ENCODE results near the gene EPG5.
A peak's percentile ranks its signal among the peaks of the same experiment; 100 is the strongest.
"Not testable (repeated sequence)": the region's sequence is repeated elsewhere in the genome, so short reads cannot be mapped to it uniquely, and the experiment has no call there.

The EPG5 gene

DNA sequence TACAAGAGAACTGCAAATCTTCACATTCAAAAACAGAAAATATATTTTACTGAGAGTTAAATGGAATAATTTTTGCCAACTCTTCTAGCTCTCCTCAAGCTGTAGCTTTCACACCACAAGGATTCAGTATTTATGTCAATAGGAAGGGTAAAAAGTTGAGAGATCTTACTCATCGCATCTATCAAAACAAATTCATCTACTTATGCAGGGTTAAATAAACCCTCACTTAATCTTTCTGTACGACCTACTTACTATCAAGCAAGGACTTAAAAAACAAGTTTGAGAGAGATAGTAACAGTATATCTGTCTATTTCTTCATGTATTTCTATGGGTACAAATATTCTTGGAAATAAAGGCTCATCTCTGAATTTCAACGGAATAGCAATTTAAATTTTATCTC, 106.2 kb downstream of the EPG5 start:
- DNase-seq, result no peak

DNA sequence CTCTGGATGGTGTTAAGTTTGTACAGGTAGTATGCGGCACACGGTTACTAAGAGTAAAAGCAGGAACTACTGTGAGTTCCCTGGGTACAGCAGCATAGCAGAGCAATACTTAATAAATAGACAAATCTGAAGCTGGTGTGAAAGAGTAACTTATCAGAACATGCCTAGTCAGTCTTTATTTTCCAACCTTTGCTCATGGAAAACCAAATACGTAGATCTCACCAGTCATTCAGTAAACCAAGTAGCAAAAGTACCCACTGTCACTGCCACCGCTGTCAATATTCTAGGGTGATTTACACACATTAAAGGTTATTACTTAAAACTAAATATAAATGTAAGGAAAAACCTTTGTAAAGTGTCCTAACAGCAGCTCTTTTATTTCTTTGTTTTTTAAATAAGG, 106.6 kb downstream of the EPG5 start:
- no peak for DNase-seq

DNA sequence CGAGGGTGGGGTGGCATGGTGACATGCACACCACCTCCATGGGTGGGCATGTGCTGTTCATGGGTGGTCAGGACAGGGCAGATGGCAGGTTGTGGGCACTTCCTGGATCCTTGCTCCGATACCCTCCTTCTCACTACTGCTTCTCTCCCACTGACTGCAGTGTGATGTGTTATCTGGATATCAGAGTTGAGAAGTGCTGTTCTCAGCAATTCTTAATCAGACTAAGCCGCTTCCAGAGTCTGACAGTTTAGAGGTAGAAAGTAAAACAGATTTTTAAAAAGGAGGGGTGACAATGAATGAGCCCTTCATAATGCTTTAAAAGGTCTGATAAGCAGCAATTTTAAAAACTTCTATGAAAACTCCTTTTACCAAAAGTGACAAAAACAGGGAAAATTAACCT, 107.8 kb downstream of the EPG5 start:
- no peak for DNase-seq

DNA sequence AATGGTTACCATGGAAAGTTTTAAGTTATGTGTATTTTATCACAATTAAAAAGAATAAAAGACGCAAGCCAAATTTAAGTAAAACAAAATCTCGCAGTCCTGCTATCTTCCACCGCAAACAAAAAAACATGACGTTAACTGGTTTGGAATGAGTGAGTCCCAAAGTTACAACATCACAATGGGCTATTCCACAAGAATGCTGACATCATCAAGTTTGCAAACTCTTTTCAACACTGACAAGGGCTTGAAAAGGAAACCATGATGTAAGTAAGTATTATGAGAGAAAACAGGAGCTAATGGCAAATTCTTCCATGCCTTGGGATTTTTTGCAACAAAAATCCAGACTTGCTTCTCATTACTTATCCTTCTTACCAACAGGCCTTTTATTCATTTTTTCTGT, 110.6 kb downstream of the EPG5 start:
- no peak for DNase-seq

DNA sequence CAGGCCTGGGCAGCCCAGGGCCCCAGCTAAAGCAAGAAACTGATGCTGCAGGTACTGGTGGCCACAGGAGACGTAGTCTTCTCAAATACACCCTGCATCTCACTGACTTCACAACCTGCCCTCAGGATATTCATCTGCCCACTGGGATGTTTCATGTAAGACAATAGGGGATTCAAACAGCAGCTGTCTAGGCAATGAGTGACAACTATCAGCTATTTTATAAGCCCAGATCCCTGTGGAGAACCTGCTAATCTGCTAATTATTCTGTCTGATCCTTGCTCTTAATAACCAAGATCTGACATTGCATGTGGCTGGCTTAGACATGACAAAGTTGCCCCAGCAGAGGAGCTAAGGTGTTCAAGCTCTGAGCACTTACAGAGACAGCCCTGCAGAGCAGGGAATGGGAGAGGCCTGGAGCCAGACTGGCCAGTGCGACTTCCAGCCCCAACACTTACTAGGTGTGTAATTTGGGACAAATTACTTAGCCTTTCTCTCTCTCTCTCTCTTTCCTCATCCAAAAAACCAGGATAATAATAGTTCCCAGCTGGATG, 113.0 kb downstream of the EPG5 start:
- no peak for DNase-seq

DNA sequence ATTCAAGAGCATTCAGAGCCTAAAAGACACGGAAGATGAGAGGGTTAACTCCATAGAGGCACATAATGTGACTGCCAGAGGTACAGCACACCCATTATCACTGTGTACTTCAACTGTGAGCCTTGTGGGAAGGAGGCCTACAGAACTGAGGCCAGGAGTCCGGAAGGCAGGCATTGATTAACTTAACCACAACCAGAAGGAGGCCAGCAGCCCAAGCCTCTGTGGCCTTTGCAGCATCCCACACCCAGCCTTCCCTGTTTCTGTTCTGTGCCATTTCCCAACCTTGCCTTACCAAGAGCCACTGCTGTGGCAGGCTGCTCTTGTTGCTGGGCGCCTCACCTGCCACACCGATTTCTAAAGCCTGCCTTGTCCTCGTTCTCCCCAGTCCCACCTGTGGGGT, 114.5 kb downstream of the EPG5 start:
- DNase-seq, result no peak

DNA sequence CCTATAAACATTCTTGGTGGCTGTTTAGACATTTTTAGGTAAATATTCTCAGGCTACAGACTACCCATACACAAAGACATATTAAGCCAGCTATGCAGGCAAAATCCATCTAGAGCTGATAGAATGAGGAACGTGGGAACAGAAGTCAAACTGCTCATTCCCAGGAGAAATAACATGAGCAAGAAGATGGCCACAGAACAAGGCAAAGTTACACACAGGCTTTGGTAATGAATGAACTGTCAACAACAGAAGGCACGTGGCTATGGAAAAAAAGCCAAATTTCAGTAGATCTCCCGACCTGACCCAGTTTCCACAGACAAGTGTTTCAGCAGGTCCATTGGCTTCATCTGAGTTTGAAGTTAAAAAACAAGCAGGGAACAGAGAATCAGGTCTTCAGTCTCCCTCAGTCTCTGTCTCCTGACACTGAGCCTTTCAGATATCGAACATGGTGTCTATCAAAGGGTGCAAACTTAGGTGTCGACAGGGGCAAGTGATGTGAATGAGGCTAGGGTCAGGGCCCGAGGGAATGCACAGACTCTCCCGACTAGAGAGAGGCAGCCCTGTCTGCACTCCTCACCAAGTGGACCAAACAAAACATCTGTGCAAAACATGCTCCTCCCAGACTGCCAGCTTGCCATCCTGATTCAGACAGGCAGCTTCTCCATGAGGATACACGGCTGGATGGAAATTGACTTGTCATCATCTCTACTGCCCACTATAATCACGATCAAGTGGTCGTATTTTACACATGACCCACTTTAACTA, 115.8 kb downstream of the EPG5 start:
- DNase-seq, result no peak

DNA sequence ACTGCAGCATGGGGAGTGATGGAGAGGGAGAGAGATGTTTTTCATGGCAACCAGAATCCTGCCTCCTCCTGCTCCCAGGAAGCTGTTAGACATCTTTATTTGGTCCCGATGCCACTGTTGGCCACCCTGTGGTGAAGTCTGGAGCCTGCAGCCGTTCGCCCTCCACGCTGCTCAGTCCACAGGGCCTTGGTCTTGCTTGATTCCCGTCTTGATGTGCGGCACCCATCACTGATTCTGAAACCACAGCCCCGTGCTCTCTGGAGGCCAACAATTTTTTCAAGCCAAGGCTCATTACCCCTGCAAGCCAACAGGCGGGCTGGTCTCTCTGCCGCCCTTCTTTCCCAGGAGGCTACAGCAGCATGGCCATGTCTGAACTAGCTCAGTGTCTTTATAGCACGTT, 117.1 kb downstream of the EPG5 start:
- peak; percentile 11 for DNase-seq

DNA sequence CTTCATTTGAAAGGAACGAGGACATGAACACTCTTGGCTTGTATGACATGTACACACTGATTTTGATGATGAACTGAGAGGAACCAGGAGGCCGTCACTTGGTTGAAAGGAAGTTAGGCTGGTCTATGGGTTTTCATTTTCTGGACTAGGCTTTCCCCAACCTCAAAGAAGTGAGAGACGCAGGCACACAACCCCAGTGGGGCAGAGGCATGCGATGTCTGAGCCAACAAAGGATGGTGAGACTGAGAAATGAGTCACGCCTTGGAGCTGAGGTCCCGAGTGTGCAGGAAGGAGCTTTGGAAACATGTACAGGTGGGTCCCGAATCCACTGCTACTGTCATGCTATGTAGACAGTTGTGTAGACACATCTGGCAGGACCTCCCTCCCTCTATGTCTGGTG, 117.6 kb downstream of the EPG5 start:
- DNase-seq, result no peak

DNA sequence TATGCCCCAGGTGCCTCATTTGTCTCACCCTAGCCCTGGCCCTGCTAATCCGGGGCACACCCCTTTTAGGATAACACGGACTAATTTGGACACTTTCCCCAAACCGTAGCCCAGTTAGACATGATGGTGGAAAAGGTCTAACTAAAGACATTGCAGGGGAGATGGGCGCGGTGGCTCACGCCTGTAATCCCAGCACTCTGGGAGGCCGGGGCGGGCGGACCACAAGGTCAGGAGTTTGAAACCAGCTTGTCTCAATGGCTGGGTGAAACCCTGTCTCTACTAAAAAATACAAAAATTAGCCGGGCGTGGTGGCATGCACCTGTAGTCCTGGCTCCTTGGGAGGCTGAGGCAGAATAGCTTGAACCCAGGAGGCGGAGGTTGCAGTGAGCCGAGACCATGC, 118.5 kb downstream of the EPG5 start:
- DNase-seq, result not testable (repeated sequence)

DNA sequence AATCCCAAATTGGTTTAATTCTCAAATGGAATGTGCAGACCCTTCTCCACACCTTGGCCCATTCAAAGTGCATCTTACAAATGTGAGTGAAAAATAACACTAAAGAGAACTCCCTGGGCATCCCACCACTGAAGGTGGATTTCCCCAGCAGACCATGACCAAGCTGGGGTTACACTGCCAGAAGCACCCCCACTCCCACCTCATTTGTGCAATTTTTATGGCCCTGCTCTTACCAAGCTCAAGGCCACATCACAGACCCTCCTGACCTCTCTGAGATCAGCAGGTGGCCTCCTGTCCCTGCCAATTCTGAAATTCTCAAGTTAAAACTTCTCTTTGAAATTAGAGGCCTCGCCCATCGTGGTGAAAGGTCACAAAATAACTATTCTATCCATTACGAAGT, 120.0 kb downstream of the EPG5 start:
- DNase-seq, result no peak

DNA sequence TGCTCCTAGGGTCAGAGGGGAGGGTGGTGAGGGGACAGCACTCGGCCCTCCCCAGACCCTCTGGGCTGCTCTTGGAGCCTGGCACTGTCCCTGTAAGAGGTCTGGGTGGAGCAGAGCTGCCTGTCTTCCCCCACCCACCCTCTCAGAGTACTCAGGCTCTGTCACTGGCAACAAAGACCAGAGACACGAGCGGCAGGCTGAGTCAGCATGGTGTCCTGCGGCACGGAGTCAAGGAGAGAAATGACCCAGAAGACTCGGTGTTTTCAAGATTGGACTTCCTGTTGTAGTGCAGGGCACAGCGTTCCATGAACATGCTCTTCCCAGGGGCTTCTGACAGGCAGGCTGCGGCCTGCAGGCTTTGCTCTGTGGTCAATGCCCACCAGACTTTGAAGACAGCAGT, 121.7 kb downstream of the EPG5 start:
- no peak for DNase-seq

DNA sequence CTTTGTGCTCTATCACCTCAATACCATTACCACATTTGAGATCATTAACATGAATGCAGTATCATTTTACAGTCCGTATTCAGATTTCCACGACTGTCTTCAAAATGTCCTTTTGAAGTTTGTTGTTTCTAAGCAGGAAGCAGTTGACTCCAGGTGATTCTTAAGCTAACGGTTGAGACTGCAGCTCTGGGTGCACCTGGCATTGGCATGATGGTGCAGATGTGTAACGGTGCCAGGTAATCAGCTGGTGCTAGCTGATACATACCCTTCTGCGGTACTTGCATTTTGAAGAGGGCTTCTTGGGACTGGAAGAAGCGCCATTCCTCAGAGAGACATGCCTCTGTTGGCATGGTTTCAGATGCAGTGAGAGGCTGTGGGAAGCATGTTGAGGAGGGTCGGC, 122.2 kb downstream of the EPG5 start:
- no peak for DNase-seq

DNA sequence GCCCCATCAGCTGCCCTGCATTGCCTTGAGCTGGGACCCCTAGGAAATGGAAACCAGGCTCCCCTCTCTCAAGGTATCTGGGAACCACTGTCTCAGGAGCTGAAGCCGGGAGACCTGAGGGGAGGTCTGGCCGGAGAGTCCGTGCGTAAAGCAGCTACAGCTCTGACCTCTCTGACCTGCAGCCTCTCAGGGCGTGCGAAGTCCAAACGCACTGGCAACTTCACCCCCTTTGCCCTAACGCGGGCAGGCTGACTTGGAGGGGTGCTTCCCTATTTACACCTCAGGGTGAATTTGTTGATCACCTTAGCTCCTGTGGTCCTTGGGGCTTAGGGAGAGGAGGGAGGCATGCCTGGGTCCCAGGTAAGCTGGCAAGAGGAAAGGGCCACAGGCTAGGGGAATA, 124.1 kb downstream of the EPG5 start:
- no peak for DNase-seq

DNA sequence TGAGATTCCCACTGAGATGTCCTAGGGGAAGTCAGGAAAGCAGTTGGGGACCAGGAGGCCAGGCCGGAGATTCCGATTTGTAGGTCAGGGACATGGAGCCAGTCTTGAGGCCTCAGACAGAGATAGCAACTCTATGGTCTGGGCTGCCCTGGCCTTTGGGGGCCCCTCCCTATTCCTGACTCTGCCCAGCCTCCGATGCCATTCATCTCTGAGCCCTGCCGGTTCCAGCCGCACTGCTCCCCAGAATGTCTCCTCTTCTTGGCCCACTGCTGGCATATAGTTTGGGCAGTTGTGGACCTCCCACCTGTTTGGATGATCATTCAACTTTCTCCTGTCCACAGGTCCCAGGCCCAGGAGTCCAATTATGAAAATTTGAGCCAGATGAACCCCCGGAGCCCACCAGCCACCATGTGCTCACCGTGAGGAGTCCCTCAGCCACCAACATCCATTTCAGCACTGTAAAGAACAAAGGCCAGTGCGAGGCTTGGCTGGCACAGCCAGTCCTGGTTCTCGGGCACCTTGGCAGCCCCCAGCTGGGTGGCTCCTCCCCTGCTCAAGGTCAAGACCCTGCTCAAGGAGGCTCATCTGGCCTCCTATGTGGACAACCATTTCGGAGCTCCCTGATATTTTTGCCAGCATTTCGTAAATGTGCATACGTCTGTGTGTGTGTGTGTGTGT, 125.2 kb downstream of the EPG5 start:
- no peak for DNase-seq

DNA sequence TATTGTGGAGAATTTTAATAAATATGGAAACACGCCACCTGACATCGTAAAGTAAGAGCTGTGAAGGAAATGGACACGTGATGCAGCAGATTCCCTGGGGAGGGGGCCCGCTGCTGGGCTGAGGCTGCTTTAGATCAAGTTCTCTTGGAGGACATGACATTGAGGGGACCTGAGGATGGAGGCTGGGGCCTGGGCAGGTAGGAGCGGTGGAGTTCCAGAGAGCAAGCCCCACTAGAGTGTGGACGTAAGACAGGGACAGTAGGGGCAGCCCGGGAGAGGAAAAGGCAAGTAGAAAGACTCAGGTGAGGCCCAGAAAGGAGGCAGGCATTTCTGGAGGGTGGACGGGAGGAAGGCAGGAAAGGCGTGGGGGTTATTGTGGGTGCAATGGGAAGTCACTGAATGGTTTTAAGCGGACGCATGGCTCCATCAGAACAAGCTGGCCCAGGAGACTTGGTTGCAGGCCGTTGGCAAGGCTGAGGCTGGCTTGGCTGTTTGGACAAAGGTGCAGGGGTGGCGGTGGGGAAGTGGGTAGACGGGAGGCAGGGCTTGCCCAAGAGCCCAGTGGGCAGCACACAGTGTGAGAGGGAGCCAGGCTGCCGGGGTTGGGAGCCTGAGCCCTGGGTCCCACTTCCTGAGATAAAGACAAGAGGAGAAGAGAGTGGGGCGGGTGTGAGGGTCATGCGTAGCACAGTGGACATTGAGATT, 125.9 kb downstream of the EPG5 start:
- DNase-seq, result no peak

DNA sequence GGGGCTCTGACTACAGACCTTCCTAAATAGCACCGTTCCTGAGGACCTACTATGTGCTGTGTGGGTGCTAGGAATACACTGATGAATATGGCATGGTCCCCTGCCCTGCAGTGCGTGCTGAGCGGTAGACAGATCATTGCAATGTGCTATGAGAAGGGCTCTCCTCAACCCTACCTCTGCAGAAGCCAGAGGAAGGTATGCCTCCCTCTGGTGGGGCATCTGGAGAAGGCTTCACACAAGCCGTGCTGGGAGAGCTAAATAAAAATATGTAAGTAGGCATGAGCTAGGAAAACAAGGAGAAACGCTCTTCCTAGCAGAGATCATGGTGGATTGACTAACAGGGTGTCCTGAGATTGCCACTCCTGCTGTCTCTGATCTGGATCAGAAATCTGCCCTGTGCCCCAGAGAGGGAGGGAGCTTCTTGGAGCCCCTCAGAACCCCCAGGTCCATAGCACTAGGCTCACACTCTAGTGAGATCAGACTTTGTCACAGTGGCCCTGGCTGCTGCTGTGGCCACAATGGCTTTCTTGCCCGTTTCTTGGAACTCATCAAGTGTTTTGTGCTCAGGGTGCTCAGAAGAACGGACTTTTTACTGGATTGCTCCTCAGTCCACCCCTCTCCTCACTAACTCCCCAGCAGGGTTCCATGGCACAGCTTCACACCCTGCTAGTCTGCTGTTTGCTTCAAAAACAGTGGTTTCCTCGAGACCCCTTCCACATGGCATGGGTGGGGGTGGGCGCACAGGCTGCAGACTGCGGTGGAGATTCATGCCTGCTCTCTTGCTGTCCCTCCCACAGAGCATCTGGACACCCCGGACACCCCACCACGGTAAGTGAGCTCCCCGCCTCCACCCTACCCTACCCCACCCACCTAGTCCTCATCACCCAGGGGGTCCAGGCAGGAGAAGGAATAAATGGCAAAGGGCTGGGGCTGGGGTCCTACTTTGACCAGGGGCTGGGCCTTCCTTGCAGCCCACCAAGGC, 127.4 kb downstream of the EPG5 start:
- DNase-seq, result peak; percentile 26

DNA sequence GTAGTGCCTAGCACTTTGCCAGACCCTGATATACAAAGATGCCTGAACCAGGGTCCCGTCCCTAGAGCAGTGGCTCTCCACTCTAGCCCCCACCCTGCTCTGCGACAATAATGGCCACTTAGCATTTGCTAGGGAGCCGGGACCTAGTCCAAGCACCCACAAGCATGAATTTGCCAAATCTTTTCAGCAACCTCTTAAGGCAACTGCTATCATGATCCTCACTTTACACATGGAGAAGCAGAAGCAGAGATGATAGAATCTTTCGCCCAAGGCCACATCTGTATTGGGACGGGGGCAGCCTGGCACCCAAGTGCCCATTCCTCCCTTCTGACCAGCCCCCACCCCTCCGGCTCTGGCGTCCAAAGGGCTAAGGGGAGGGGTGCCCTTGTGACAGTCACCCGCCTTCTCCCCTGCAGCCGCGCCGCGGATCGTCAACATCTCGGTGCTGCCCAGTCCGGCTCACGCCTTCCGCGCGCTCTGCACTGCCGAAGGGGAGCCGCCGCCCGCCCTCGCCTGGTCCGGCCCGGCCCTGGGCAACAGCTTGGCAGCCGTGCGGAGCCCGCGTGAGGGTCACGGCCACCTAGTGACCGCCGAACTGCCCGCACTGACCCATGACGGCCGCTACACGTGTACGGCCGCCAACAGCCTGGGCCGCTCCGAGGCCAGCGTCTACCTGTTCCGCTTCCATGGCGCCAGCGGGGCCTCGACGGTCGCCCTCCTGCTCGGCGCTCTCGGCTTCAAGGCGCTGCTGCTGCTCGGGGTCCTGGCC, 128.6 kb downstream of the EPG5 start:
- no peak for DNase-seq

DNA sequence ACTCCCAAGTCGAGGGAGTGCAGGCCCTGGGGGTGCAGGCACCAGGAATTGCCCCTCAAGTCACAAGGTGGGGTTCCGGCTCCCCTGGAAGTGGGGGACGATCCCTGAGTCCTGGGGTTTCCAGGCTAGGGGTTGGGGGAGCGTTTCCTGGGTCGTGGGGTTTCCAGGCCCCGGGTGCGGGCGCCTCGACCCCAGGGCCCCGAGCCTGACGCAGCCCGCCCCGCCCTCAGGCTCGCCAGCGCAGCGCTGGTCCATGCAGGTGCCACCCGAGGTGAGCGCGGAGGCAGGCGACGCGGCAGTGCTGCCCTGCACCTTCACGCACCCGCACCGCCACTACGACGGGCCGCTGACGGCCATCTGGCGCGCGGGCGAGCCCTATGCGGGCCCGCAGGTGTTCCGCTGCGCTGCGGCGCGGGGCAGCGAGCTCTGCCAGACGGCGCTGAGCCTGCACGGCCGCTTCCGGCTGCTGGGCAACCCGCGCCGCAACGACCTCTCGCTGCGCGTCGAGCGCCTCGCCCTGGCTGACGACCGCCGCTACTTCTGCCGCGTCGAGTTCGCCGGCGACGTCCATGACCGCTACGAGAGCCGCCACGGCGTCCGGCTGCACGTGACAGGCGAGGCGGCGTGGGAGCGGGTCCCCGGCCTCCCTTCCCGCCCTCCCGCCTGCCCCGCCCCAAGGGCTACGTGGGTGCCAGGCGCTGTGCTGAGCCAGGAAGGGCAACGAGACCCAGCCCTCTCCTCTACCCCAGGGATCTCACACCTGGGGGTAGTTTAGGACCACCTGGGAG, 129.7 kb downstream of the EPG5 start:
- peak; percentile 44 for DNase-seq

DNA sequence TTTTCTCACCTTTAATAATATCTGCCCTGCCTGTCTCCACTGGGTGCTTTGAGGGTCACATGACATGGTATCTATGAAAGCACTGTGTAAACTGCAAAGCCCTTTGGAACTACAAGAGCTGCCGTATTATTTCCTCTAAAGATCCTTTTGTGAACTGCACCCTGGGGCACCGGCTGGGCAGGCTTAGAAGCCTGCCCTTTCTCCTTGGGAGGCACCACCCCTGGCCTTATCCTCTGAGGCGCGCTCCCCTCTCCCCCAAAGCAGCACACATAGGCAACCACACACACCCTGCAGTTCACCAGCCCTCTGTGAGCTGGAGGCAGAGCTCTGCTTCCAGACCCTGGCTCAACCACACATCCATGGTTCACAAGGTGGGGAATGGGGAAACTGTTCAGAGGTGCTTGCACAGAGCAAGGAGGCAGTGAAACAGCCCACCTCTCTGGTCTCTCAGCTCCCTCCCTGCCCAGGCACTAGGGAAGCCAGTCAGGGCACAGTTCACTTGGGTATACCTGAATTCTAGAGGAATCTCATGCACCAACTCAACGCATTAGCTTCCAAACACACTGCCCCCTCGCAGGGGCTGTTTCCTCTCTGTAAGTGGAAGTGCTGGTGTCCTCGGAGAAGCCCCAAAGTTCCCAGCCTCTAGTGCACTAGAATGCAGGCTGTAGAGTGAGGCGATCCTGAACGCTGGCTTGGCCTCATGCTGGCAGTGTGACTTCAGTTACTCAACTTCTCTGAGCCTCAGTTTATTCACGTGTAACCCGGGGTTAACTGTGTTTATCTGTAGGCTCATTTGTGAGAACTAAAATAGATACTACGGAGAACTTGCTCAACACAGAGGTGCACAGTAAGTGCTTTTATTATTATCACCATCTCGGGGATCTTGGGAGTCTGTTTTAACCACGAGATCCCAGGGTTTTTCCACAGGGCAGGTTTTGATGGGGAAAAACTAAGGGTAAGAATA, 130.6 kb downstream of the EPG5 start:
- no peak for DNase-seq
